Fibroblast of pulmonary artery (primary cell): ENCODE data around the gene OR52J3.

Source experiments
- DNase-seq: peaks from one replicate; pipeline ENCODE4 v3.0.0-alpha.2; 2010; ENCODE audit warnings: low read depth
- H3K4me3 ChIP-seq: replicated peaks from 2 replicates; pipeline ENCODE4 v1.5.1; 2011; ENCODE audit warnings: low read depth, mild to moderate bottlenecking, control low read depth, low read length, moderate library complexity
- TF ChIP-seq, protein P1 (sequence below): IDR thresholded peaks from 2 replicates; pipeline ENCODE4 v1.5.1; 2011; ENCODE audit warnings: mild to moderate bottlenecking, control low read depth, low read length, inconsistent platforms; ENCODE audit errors: missing control alignments

OR52J3 gene

GRCh38 chr11:5092821-5093585 lies 46.7 kb downstream of the OR52J3 start:
- no peak overlapping the region for H3K4me3 ChIP-seq
- TF ChIP-seq, protein P1, sequence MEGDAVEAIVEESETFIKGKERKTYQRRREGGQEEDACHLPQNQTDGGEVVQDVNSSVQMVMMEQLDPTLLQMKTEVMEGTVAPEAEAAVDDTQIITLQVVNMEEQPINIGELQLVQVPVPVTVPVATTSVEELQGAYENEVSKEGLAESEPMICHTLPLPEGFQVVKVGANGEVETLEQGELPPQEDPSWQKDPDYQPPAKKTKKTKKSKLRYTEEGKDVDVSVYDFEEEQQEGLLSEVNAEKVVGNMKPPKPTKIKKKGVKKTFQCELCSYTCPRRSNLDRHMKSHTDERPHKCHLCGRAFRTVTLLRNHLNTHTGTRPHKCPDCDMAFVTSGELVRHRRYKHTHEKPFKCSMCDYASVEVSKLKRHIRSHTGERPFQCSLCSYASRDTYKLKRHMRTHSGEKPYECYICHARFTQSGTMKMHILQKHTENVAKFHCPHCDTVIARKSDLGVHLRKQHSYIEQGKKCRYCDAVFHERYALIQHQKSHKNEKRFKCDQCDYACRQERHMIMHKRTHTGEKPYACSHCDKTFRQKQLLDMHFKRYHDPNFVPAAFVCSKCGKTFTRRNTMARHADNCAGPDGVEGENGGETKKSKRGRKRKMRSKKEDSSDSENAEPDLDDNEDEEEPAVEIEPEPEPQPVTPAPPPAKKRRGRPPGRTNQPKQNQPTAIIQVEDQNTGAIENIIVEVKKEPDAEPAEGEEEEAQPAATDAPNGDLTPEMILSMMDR, result no peak
- DNase-seq, result no peak

GRCh38 chr11:5096011-5096410 lies 49.7 kb downstream of the OR52J3 start:
- DNase-seq, result no peak
- no peak overlapping the region for H3K4me3 ChIP-seq
- TF ChIP-seq, protein P1, result no peak
